ENCODE data around the gene ZDHHC24.

The ZDHHC24 gene

DNA sequence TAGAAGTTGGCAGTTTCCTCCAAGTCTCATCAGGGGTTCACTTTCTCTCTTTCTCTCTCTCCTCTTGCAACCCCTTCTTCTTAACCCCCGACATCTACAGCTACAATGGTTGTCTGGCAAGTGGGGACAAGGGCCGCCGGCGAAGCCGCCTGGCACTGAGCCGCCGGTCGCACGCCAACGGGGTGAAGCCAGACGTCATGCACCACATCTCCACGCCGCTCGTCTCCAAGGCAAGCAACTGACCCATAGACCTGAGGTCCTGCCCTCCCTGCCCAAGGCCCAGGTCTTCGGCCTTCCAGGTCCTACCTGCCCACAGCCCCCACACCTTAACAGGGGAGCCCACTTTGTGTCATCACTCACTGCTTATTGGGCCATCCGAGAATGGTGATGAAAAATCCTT, 74.7 kb downstream of the ZDHHC24 start:
- DNase-seq (ENCODE audit: low read depth) = no peak

Measured in activated gamma-delta T cell treated with anti-CD3 and anti-CD28 coated beads, Interleukin-2, amount 50 U/mL, for 16 hours (primary cell).